Stimulated activated CD4-positive, alpha-beta T cell treated with anti-CD3 and anti-CD28 coated beads, Interleukin-1b, Interleukin-23, amount 100 ng/mL, for 48 hours (primary cell): ENCODE results near the gene CASKIN1.

ENCODE experiments used
- DNase-seq: peaks from one replicate; pipeline ENCODE4 v3.0.0-alpha.2; 2020

CASKIN1 gene

DNA sequence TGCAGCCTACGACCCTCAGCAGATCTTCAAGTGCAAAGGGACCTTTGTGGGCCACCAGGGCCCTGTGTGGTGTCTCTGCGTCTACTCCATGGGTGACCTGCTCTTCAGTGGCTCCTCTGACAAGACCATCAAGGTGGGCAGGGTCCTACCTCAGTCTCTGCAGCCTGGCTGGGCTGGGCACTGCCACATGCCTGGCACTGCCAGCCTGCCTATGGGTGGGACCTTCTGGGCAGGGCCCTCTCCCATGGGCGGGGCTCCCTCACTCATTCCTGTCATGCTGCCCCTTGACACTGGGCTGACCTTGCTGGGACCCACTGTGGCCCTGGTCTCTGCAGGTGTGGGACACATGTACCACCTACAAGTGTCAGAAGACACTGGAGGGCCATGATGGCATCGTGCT lies 22.5 kb downstream of the CASKIN1 start:
- no peak for DNase-seq

DNA sequence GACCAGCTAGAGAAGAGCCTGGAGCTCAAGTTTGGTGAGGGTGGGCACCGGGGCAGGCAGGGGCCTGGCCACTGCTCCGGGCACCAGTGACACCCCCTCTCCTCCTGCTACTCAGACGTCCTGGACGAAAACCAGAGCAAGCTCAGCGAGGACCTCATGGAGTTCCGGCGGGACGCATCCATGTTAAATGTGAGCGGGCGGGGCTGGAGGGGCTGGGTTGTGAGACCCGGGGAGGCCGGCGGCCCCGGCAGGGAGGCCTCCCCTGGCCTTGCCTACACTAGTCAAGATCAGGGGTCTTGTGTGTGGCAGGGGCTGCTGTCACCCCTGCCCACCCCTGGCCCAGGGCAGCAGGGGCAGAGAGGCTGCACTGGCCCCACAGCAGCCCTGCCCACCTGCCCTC lies 23.0 kb downstream of the CASKIN1 start:
- DNase-seq: no peak

DNA sequence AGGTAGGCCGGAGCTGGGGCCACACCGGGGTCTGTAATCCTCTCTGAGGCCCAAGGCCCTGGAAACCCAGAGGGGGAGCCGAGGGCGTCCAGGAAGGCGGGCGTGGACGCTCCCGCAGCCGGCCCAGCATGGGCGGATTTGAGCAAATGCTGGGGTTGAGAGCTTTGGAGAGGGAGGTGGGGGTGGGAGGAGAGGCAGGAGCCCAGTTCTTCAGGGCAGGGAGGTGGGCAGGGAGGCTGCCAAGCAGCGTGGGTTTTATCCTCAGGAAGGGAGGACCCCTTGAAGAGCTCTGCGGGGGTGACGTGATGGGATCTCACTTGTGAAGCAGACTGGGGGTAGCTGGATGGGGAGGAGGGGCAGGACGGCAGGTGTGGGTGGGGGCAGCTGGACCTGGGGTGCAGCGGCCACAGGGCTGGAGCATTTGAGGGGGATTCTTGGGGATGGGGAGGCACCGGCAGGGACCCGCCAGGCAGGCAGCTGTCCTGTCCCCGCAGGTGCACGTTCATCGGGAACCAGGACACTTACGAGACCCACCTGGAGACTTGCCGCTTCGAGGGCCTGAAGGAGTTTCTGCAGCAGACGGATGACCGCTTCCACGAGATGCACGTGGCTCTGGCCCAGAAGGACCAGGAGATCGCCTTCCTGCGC lies 23.6 kb downstream of the CASKIN1 start:
- DNase-seq: no peak

DNA sequence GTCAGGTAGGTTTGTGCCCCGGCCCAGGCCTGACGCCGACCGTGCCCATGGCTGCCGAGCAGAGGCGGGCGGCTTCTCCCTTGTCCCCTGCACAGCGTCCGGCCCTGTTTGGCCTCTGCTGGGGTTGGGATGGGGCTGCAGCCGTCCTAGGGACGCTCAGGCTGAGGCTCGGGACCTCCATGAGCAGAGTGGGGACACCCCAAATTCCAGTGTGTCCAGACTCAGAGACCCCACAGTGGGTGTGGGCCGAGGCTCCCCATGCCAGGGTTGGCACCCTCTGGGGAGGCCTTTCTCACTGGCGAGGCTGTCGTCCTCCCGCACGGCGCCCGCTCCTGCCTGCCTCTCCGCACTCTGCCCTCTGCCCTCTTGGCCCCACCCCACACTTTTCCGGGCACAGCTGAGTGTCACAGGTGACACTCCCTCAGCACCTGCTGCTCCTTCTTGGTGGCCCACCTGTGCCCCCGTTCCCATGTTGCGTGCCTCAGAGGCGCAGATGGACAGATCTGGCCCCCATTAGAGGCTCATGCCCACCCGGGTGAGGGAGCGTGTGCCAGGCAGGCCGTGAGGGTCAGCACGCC lies 24.7 kb downstream of the CASKIN1 start:
- no peak for DNase-seq

DNA sequence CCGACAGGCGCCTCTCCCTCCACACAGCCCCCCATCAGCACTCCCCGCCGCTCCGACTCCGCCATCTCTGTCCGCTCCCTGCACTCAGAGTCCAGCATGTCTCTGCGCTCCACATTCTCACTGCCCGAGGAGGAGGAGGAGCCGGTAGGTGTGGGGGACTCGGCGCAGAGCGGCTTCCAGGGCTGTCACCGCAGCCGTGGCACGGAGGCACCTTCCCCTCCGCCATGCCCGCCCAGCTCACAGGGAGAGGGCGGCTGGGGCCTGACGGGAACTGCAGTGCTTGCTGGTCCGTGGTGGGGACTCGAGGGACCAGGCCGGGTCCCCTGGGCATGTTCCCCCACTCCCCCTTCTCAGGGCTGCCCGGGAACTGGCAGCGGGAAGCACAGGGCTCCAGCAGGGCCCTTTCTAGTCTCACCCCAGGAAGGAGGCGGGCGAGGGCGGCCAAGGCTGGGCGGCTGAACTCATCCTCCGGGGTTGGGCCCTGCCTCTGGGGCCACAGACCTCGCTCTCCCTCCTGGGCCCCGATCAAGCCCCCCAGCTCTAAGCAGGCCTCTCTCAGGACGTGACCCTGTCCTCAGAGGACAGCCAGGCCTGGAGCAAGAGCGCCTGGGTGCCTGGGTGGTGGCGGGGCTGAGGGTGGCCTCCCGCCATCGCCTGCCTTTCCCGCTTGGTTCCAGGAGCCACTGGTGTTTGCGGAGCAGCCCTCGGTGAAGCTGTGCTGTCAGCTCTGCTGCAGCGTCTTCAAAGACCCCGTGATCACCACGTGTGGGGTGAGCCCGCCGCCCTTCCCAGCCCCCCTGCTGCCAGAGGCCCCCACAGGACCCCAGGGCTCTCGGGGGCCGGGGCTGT lies 25.6 kb downstream of the CASKIN1 start:
- no peak for DNase-seq

DNA sequence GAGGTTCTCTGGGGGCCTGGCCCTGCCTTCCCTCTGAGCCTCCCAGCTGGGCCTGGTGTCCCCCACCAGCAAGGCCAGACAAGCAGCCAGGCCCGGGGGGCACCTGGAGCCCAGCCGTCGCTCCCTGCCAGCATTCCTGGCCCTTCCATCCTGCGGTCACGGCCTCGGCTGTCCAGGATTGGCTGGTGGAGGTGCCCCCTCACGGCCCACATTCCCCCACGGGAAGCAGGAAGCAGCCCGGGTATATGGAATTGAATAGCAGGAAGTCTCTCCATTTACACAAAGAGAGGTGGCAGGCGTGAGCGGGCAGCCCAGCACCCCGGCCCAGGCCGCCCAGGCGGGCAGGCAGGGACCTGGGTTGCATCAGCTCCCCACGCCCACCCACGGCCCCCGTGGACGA lies 26.3 kb downstream of the CASKIN1 start:
- no peak for DNase-seq

DNA sequence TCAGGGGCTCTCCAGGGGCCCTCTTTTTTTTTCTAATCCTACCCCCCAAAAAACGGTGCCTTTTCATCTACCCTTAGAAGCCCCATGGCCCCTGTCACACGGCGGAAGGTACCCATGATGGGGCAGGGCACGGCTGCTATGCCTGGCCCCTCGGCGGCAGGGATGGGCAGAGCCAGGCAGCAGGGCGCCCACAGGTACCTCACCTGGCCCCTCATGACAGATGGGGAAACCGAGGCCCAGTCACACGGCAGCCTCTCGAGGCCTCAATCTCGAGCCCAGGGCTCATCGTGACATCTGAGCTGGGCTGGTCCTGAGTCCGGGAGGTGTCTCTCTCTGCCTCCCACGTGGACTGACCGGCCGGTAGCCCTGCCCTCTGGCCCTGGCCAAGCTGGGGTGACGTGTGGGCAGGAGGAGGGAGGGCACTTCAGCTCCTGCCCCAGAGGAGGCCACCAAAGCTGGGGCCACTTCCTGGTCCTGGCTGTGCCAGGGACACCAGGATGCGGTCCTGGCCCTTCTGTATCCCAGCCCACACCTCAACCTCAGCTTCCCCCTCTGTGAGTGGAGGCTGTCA lies 29.3 kb downstream of the CASKIN1 start:
- DNase-seq: no peak

DNA sequence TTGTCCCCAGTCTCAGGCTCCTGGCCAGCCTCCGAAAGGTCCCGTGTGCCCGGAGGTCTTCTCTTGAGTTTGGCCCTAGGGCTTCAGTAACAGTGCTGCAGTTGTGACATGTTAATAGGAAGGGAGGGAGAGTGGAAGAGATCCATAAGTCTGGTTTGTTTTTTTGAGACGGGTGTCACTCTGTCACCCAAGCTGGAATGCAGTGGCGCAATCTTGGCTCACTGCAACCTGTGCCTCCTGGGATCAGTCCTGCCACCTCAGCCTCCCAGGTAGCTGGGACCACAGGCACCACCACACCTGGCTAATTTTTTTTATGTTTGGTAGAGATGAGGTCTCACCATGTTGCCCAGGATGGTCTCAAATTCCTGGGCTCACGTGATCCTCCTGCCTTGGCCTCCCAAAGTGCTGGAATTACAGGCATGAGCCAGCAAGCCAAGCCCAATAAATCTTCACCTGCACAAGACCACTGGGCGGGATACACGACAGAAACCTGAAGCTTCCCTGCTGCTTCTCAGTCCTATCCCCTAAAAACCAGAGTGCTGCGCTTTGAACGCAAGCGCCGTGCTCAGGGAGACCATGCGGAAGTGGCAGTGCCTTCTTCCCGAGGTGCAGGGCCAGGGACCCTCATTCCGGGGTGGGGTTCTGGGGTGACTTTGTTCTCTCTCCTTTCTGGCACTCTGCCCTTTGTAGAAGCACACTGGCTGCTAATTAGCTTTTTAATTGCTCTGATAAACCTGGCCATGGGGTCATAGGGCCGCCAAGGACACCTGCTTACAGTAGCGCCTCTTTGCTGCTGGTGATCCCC lies 29.9 kb downstream of the CASKIN1 start:
- no peak for DNase-seq

DNA sequence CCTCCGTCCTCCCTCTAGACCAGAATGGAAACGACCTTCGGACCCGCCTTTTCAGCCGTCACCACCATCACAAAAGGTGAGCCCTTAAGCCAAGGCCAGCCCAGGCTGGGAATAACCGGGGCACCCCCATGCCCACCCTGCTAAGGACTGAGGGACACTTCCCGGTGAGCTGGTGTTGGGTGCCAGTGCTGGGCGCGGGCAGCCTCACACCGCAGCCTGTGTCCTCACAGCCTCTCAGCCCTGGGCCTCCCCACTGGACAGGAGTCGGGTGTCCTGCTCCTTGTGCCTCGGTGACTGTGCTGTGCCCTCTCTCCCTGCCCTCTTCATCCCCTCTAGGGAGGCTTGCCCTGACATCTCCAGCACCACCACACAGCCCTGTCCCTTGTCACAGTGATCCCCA lies 30.5 kb downstream of the CASKIN1 start:
- no peak for DNase-seq

DNA sequence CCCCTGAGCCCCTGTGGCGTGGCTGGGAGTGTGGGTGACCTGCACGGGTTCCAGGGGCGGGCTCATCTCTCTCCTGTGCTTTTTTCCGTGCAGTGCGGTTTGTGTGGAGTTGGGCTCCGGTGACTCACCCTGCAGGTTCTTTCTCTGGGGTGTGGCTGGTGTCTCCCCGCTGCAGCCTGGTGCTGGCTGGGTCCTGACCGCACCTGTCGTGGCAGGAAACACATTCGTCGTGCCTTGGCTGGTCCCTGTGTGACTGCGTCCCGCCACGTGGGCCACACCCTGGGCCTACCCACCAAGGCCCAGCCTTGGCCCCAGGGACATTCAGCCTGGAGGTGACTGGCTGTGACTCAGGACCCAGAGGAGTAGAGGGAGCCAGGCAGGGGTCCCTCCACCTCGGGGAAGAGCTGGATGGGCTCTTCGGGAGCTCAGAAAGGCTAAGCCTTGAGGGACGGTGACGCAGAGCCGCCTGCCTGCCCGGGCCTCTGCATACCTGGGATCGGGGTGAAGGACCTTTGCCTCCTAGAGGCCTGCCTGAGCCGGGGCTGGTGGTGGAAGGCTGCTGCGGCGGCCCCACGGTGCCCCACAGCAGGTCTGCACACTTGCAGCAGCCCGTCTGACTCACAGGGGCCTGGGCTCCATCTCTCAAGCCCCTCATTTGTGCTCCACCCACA lies 33.1 kb downstream of the CASKIN1 start:
- no peak for DNase-seq

DNA sequence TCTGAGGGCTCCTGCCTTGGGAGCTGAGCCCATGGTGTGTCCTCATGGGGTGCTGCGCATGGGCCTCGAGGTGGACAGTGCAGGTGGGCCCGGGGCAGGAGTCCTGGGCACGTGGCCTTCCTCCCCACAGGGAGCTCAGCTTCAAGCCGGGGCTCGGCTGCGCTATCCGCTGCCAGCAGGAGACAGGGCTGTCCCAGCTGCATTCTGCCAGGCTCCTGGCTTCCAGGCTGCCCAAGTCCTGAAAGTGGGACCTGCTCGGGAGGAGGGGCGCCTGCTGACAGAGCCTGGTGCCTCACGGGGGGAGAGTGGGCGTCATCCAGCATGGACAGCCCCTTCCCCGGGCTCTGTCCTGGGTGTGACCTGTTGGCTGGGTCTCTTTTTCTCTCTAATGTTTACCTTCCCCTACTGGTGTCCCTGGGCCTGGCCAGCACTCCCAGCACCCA lies 33.7 kb downstream of the CASKIN1 start:
- no peak for DNase-seq

DNA sequence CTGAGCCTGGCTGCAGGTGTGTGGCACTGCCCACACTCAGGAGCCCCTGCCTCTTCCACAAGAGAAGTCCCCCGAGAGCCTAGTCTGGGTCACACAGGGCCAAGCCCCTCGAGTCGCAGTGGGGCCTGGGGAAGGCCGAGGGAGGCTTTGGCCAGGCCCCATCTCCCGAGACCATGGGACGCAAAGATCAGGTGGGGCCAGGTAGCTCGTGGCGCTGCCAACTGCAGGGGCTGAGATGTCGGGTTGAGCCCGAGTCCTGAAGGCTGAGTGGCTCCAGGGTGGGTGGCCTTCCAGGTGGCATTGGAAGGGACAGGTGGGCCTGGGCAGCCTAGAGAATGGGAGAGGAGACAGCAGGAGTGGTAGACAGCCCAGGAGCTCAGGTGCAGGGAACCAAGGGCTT lies 34.5 kb downstream of the CASKIN1 start:
- DNase-seq: no peak

DNA sequence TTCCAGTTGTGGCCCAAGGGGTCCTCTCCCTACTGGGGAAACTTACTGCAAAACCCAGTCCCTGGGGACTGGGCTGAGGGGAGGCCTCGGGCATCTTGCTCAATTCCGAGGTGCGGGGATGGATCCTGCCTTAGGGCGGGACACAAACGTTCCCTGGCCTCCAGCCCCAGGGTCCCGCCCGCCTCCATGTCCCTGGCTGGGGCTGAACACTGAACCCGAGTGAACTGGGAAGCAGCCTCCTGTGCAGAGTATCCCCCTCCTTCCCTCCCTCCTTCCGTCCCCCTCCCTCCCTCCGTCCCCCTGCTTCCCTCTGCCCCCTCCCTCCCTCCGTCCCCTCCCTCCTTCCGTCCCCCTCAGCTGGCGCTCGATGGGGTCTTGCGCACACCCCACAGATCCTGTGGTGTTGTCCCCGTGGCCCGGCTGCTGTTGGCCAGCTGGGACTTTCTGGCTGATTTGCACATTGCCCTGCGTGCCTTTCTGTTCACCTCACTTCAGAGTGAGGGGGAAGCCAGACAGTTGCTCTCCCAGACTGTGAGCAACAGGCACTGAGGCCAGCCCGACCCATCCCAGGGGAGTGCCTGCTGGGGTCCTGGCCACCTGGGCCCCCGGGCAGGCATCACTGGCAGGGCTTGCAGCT lies 35.4 kb downstream of the CASKIN1 start:
- DNase-seq: no peak

DNA sequence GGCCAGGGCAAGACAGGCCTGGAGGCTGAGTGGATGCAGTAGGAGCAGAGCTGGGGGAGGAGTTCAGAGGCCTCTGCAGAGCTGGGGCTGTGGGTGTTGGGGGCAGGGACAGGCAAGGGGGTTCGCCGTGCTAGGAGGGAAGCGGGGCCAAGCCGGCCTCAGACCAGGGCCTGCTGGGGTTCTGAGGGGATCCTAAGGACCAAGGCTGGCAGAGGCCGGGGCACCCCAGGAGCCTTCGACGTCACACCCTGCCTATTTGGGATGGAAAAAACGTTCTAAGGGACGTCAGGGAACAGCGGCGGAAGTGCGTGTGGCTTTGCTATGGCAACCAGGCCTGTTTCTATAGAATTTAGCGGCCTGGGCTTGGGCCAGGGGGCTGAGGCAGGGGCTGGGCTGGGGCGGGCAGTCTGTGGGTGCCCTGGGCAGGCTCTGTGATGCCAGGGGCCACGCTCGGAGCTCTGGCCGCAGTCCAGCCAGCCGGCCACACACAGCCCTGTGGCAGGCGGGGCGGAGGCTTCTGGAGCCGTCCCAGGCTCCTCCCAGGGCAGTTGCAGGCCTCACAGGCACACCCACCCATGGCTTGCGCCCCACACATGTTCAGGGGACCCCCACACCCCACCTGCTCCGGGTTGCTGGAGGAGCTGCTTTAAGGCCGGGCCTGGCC lies 37.1 kb downstream of the CASKIN1 start:
- DNase-seq: no peak

DNA sequence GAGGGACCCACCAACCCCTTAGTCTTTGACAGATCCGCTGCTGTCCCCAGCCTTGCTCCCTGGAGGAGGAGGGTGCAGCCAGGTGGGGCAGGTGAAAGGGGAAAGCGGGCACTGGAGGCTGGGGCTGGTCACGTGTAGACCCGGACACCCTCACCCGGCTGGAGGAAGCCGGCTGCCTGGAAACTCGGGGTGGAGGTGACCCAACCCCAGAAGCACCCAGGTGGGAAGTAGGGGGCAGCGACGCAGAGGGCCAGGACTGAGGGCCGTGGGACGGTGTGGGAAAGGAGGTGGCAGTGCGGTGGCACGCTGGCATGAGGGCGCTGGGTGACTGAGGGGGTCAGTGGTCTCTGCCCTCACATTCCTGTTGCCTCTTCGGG lies 38.2 kb downstream of the CASKIN1 start:
- no peak for DNase-seq

DNA sequence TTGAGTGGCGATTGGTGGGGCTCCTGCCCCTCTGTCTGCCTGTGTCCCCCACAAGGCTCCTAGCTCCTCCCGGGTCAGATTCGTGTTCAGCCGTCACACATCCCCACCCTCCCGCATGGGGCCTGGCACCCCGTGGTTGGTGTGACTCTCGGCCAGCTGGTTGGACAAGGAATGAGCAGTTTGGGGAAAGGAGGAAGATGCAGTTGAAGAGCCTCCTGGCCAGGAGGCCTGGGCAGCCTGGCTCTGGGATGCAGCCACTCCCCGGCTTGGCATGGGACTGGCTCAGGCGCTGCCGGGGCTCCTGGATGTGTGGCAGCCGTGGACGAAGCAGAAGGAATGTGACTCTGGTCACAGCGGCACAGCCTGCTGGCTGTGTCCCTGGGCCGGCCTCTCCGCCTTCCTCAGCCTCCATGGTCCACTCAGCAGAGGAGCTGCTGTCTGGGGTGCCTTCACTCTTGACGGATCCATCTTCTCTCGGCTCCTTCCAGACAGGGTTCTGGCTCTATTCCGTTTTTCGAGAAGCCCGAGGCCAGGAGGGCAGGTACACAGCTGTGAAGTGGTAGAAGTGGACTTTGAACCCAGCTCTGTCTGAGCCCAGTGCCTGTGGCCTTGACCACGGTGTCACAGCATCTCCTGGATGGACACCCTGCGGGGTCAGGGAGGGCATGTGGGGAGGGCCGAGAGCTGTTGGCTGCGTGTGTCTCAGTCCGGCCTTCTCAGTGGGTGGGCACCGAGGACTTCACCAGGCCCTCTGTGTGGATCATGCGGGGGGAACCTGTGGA lies 38.7 kb downstream of the CASKIN1 start:
- no peak for DNase-seq

DNA sequence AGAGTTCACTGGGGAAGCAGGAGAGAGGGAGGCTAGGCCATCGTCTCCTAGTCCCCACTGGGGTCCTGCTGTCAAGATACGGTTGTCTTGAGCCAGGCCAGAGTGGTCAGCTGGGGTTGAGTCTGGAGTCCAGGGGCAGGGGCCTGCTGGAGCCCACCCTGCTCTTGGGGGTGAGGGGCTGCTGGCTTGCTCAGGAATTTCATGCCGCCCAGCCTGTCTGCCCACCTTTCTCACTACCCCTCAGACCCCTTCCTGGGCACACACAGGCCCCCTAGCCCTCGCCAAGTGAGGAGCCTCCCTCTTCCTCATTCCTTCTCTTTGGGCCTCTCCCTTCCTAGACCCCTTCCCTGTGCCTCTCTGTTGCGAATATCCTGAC lies 39.6 kb downstream of the CASKIN1 start:
- DNase-seq: no peak

DNA sequence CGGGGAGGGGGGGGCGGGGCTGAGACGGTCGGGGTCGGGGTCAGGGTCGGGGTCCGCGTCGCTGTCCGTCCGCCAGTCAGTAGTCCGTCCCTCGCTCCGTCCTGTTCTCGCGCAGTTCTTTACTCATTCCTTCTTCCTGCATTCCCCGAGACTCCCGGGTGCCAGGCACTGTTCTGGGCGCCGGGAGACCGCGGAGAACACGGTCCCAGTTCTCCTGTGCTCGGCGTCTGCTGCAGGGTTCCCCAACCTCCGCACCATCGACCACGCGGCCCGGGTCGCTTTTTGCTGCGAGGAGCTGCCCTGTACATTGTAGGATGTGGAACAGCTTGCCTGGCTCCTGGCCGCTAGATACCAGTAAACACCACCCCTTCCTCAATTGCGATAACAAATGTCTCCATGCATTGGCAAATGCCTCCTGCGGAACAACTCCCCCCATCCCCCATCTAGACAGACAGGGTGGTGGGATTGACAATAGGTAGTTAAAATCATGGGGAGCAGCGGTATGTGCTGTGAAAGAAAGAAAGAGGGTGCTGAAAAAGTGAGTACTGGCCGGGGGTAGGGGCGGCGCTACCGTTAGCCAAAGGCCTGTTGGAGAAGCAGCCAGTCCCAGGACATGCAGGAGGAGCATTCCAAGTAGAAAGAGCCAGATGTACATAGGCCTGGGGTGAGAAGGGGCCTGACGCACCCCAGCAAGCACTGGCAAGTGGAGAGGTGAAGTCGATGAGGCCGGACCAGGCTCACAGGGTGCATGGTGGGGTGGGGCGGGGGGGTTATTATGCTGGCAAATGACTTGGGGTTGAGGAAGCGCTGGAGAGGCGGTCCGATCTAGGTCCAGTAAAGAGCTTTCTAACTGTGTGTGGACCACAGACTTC lies 40.2 kb downstream of the CASKIN1 start:
- no peak for DNase-seq
